Activated T-helper 17 cell treated with anti-CD3 and anti-CD28 coated beads, Interleukin-2, amount 50 U/mL, for 72 hours (primary cell): ENCODE data around the gene PEPD. TPM values are rescaled to one million over a fixed set of nuclear protein-coding genes. Genes with fewer than 3 reads are reported as not detected.
A peak's percentile ranks its signal among the peaks of the same experiment; 100 is the strongest.

Source experiments
- ATAC-seq: fragments of 150-1000 bp; cut with Tn5 transposase; replicated peaks from 2 replicates; pipeline ENCODE4 v1.10.0; 2021; ENCODE audit warnings: mild to moderate bottlenecking, moderate library complexity
- H3K27ac Mint-ChIP-seq: one replicate; pipeline ENCODE4 v1.8.0; 2022; ENCODE audit warnings: mixed read lengths
- H3K27me3 Mint-ChIP-seq: one replicate; pipeline ENCODE4 v1.8.0; 2022; ENCODE audit warnings: mixed read lengths
- H3K36me3 Mint-ChIP-seq: one replicate; pipeline ENCODE4 v1.8.0; 2022; ENCODE audit warnings: low read depth, mild to moderate bottlenecking, mixed read lengths
- H3K4me1 Mint-ChIP-seq: one replicate; pipeline ENCODE4 v1.8.0; 2022; ENCODE audit warnings: mixed read lengths
- H3K4me3 Mint-ChIP-seq: one replicate; pipeline ENCODE4 v1.8.0; 2022; ENCODE audit warnings: mild to moderate bottlenecking, mixed read lengths
- H3K9me3 Mint-ChIP-seq: one replicate; pipeline ENCODE4 v1.8.0; 2022; ENCODE audit warnings: mixed read lengths
- total RNA-seq, 2 donors: library from RNA; stranded (reverse); gene quantifications; one replicate each; pipeline ENCODE4 v1.2.3, GENCODE V29; 2022

Gene PEPD
- total RNA-seq, 2 donors from 2014 or later, result 16.4 to 33.1 TPM

- no peaks in the 10 kb centered on the region for H3K36me3 Mint-ChIP-seq
- H3K4me1 Mint-ChIP-seq, result no peaks in the 10 kb centered on the region
- H3K4me3 Mint-ChIP-seq, result no peak overlapping the region
- H3K27me3 Mint-ChIP-seq, result no peaks in the 10 kb centered on the region
- no peak for ATAC-seq
- no peak overlapping the region for H3K27ac Mint-ChIP-seq
- no peaks in the 10 kb centered on the region for H3K9me3 Mint-ChIP-seq
Measured at GRCh38 chr19:33424181-33424580, 97.4 kb downstream of the PEPD start.

- Mint-ChIP-seq H3K9me3 (no peaks in the 10 kb centered on the region), H3K36me3 (no peaks in the 10 kb centered on the region), H3K4me3 (no peak overlapping the region), H3K4me1 (no peaks in the 10 kb centered on the region), H3K27ac (no peak overlapping the region), H3K27me3 (no peaks in the 10 kb centered on the region)
- no peak for ATAC-seq
Measured at GRCh38 chr19:33422369-33423180, 99.0 kb downstream of the PEPD start.

GRCh38 chr19:33421368-33421767 lies 100.2 kb downstream of the PEPD start:
- ATAC-seq, result no peak
- Mint-ChIP-seq H3K4me1 (peaks cover 5% of the 10 kb centered on the region), H3K27ac (no peak overlapping the region), H3K27me3 (no peaks in the 10 kb centered on the region), H3K9me3 (no peaks in the 10 kb centered on the region), H3K36me3 (no peaks in the 10 kb centered on the region), H3K4me3 (no peak overlapping the region)

- H3K9me3 Mint-ChIP-seq, result no peaks in the 10 kb centered on the region
- H3K36me3 Mint-ChIP-seq, result no peaks in the 10 kb centered on the region
- no peak for ATAC-seq
- H3K27ac Mint-ChIP-seq, result no peak overlapping the region
- H3K4me1 Mint-ChIP-seq, result peaks cover 6% of the 10 kb centered on the region
- no peaks in the 10 kb centered on the region for H3K27me3 Mint-ChIP-seq
- H3K4me3 Mint-ChIP-seq, result no peak overlapping the region
Measured at GRCh38 chr19:33420821-33421220, 100.8 kb downstream of the PEPD start.

GRCh38 chr19:33419788-33420130 lies 101.8 kb downstream of the PEPD start:
- Mint-ChIP-seq H3K27me3 (no peaks in the 10 kb centered on the region), H3K4me3 (no peak overlapping the region), H3K27ac (no peak overlapping the region), H3K4me1 (peaks cover 6% of the 10 kb centered on the region), H3K9me3 (no peaks in the 10 kb centered on the region), H3K36me3 (no peaks in the 10 kb centered on the region)
- no peak for ATAC-seq

GRCh38 chr19:33418871-33419787 lies 102.5 kb downstream of the PEPD start:
- Mint-ChIP-seq H3K36me3 (no peaks in the 10 kb centered on the region), H3K4me3 (no peak overlapping the region), H3K4me1 (peaks cover 6% of the 10 kb centered on the region), H3K27ac (no peak overlapping the region), H3K27me3 (no peaks in the 10 kb centered on the region), H3K9me3 (no peaks in the 10 kb centered on the region)
- no peak for ATAC-seq

- H3K4me1 Mint-ChIP-seq, result peaks cover 6% of the 10 kb centered on the region
- ATAC-seq, result no peak
Measured at GRCh38 chr19:33418461-33418860, 103.1 kb downstream of the PEPD start.

GRCh38 chr19:33417751-33418150 lies 103.8 kb downstream of the PEPD start:
- Mint-ChIP-seq H3K36me3 (no peaks in the 10 kb centered on the region), H3K4me3 (no peak overlapping the region), H3K27ac (no peak overlapping the region), H3K4me1 (peaks cover 6% of the 10 kb centered on the region), H3K9me3 (no peaks in the 10 kb centered on the region), H3K27me3 (no peaks in the 10 kb centered on the region)
- no peak for ATAC-seq

More at GRCh38 chr19:33418461-33418860, 103.1 kb downstream of the PEPD start:
- Mint-ChIP-seq H3K9me3 (no peaks in the 10 kb centered on the region), H3K27me3 (no peaks in the 10 kb centered on the region), H3K36me3 (no peaks in the 10 kb centered on the region), H3K27ac (no peak overlapping the region), H3K4me3 (no peak overlapping the region)

- Mint-ChIP-seq H3K4me3 (peak overlapping the region; percentile 42), H3K27me3 (no peaks in the 10 kb centered on the region), H3K36me3 (no peaks in the 10 kb centered on the region), H3K4me1 (peaks cover 6% of the 10 kb centered on the region), H3K9me3 (no peaks in the 10 kb centered on the region), H3K27ac (peak overlapping the region; percentile 46)
- peak; percentile 82 for ATAC-seq
Measured at GRCh38 chr19:33416307-33417215, 105.0 kb downstream of the PEPD start.

GRCh38 chr19:33414667-33415605 lies 106.7 kb downstream of the PEPD start:
- ATAC-seq, result no peak
- Mint-ChIP-seq H3K27ac (no peak overlapping the region), H3K4me3 (no peak overlapping the region), H3K9me3 (no peaks in the 10 kb centered on the region), H3K36me3 (no peaks in the 10 kb centered on the region), H3K27me3 (no peaks in the 10 kb centered on the region), H3K4me1 (peaks cover 6% of the 10 kb centered on the region)

- no peak for ATAC-seq
- no peaks in the 10 kb centered on the region for H3K36me3 Mint-ChIP-seq
- no peak overlapping the region for H3K4me3 Mint-ChIP-seq
- H3K27ac Mint-ChIP-seq, result no peak overlapping the region
- no peaks in the 10 kb centered on the region for H3K27me3 Mint-ChIP-seq
- H3K4me1 Mint-ChIP-seq, result peaks cover 6% of the 10 kb centered on the region
- no peaks in the 10 kb centered on the region for H3K9me3 Mint-ChIP-seq
Measured at GRCh38 chr19:33413868-33414666, 107.5 kb downstream of the PEPD start.

GRCh38 chr19:33413426-33413725 lies 108.2 kb downstream of the PEPD start:
- ATAC-seq, result no peak
- Mint-ChIP-seq H3K4me3 (no peak overlapping the region), H3K27me3 (no peaks in the 10 kb centered on the region), H3K27ac (no peak overlapping the region), H3K4me1 (peaks cover 6% of the 10 kb centered on the region), H3K9me3 (no peaks in the 10 kb centered on the region), H3K36me3 (no peaks in the 10 kb centered on the region)
